Activated CD4-positive, alpha-beta T cell treated with anti-CD3 and anti-CD28 coated beads, Interleukin-2, amount 50 U/mL, for 16 hours (primary cell): ENCODE results near the gene CCDC141.

ENCODE experiments used
- DNase-seq: peaks from one replicate; pipeline ENCODE4 v3.0.0-alpha.2; 2020

The CCDC141 gene

DNA sequence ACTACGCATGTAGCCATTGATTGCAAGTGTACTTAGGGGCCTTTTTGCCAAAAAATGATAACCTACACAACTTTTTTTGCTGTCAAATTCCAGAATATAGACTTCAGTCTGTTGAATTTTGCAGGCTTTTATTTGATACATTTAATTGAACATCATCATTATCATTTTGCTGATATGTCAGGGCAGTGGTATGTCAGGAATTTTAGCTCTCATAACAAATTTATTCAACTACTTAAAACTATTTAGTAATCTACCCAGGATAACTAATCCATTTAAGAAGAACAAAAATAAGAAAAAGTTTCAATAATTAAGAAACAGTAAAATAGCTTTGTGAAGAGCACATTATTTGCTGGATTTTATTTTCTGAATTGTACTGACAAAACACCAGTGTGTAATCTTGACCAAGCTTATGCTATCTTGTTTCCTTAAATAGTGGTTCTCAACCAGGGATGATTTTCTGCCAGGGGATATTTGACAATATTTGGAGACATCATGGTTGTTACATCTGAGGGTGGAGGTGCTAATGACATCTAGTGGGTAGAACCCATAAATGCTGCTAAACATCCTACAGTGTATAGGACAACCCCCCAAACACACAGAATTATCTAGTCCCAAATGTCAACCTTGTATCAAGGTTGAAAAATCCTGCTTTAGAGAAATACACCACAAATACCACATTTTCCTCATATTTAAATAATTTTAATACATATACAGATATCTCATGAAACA lies 230.6 kb downstream of the CCDC141 start:
- DNase-seq = no peak

DNA sequence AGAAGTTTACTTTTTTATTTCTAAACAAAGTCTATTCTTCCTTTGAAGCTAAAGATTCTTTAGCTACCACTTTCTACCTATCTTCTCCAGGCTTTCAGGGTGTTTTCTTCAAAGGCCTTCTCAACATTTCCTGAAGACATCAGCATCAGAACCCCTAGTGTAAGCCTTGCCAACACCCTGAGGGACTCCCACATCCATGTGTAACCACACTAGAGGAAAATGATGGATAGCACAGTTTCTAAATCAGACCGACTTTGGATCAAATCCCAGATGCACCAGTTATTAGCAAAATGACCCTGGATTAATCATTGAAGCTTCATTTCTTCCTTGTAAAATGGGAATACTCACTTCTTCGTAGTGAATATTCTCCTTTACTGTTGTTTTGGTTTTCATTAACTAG lies 238.0 kb downstream of the CCDC141 start:
- DNase-seq = no peak

DNA sequence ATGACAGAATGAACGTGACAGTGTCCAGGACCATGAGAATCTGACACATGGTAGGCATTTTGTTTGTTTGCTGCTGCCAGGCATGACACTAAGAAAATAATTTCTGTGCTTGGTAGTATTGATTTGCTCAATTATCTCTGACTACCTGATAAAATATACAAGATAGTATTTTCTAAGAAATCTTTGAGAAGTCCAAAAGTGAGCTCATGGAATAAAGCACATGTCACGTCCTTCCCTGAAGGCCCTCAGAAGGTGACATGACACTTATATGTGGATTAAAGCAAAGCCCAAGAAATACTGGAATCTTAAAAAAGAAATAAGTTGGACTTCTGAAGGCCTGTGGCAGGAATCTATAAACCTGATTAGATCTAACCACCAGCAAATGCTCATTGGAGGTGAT lies 238.9 kb downstream of the CCDC141 start:
- DNase-seq = no peak

DNA sequence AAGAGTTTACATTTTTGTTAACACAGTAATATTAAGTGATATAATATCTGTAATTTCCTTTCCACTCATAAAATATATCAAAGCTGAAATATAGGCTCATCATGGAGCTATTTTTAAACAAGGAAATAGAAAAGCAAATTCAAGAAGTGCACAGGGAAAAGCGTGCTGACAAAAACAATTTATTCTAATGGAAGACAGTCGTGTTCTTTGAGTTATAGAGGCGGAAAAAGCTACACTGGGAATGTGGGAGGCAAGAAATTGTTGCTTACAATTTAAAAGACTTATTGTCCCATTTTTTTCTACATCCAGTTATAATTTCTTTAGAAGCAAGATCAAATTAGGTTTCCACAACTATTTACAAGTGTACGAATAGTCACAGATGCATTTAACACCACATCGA lies 239.5 kb downstream of the CCDC141 start:
- no peak for DNase-seq

- DNase-seq = no peak
Measured at GRCh38 chr2:178807227-178808008, 242.5 kb downstream of the CCDC141 start, which contains the start of gene TTN. TSS of gene TTN (minus strand) at chr2:178807423. CDS start at chr2:178804642, 2,781 bp downstream.

DNA sequence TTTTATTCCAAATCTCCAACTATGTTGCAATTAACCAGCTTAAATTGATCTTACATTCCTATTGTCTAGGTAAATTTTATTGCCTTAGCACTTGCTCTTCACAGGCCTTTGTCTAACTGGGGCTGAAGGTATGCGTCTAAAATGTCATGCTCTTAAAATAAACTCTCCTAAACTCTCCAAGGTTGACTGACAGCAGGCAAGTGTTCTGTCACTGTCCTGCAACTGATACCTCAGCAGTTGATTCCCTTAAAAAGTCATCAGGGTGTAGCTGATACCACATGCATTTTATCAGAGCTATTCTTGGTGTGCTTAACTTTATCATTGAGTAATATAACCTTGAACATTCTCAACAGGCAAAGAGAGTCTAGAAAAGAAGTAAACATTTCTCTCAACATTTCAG lies 243.4 kb downstream of the CCDC141 start:
- no peak for DNase-seq

- DNase-seq = no peak
Measured at GRCh38 chr2:178805457-178805856, 244.5 kb downstream of the CCDC141 start.

DNA sequence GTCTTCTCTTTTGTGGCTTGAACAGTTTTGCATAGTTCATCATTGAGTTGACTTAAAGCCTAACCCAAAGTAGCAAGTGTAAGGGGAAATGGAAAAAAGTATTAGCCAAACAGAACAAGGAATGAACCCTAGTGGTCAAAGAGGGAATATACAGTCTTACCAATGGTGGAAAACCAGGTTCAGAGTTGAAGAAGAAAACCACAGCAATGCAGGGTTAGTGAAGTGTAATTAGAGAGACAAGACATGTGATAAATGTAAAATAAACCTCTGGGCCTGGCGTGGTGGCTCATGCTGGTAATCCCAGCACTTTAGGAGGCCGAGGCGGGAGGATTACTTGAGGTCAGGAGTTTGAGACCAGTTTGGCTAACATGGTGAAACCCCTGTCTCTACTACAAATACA lies 245.1 kb downstream of the CCDC141 start:
- DNase-seq = no peak

DNA sequence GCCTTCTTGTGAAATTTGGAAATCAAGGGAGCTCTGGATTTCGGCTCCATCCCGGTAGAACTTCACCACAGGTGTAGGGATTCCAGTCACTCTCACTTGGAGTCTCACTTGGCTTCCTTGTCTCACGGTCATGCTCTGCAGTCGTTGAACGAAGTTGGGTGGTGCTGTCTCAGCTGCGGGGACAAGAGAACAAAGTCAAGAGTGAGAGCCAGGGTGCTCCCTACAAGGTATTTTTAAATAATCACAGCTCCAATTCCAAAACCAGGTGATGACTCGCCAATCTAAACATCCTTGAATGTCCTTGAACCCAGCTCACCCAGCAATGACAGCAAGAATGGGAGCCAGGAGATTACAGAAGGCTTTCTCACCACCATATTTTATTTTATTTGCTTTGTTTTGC lies 249.4 kb downstream of the CCDC141 start:
- no peak for DNase-seq

DNA sequence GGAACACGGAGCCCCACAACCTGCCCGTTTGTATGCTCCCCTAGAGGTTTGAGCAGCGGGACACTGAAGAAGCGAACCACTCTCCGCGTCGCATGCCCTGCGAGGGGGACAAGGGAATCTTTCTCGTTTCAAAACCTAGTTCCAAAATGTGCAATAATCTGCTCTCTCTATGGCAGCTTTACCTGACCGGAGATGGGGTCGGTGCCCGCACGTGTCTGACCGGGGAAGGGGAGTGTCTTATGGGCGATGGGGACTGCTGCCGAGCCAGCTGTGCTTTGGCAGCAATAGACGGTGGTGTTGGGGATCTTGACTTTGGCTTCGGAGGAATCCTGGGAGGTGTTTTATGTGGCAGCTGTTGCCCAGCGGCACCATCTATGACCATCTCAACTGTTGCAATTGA lies 250.6 kb downstream of the CCDC141 start:
- DNase-seq = no peak

- peak; percentile 17 for DNase-seq
Measured at GRCh38 chr2:178796079-178796677, 253.8 kb downstream of the CCDC141 start.

- DNase-seq = no peak
Measured at GRCh38 chr2:178787934-178788333, 262.0 kb downstream of the CCDC141 start.

DNA sequence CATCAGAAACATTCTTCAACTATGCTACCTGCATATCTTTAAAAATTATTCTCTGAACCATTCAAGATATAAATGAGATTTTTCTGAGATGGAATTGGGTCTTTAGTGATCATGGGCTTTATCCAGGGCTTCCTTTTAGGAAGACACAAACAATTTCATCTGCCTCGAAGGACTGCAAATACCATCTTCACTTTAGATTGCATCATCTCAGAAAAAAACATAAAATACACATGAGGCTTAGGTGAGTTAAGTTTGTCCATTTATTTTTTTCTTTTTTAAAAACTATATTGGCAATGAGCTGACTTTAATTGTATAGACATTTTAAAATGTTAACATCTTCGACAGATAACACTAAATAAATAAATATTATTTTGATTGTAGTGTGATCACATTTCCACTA lies 262.8 kb downstream of the CCDC141 start:
- no peak for DNase-seq

- DNase-seq = no peak
Measured at GRCh38 chr2:178783889-178784288, 266.0 kb downstream of the CCDC141 start.

DNA sequence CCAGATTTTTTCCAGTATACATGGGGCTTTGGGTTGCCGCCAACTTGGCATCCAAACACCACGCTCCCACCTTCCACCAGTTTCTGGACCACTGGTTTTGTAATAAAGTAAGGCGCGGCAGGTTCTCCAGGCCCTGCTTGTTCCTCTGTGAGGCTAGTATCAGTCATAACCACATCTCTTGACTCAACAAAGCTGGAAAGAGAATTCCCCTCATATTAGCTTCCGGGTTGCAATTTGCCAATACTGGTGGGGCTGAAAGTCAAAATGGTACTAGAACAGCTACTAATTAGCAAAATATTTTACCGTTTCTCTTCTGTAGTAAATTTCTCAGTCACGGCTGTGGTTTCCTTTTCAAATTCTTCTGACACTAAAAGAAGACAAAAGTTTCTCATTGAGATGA lies 267.7 kb downstream of the CCDC141 start:
- no peak for DNase-seq
